ENCODE results near the gene AMN. TPM values are rescaled to one million over a fixed set of nuclear protein-coding genes. Genes with fewer than 3 reads are reported as not detected.

AMN gene
- total and polyA plus RNA-seq, 2 donors (not counting 1 experiment from before 2014, with no cell fraction given), result 11.5 to 15.0 TPM

DNA sequence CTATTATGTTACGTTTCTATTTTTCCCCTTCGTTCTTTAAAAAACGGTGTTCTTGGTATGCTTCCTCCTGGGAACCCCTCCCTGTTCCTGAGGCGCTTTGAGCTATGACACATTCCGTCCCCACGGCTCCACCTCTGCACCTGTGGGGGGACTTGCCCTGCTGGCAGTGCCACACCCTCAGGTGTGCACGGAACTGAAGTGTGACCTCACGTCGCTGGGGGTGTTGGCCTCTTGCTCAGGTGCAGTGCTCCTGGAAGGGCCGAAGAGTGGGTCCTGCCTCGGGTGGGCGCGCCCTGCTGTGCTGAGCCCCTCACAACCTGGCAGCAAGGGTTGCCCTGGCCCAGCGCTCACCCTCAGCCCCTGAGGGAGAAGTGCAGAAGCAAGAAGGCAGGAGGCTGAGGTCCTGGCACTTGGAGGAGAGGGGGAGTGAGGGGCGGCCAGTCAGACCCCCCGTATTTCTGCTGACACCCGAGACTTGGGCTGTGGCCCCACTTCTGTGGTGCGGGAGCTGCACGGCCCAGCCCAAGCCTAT is 4.9 kb downstream of the AMN start:
- POLR2A ChIA-PET, result interaction anchor here (0.6 kb wide), 1 partner anchor 296 kb away, joined by 6 read pairs; no protein-coding TSS in a partner anchor
- Mint-ChIP-seq H3K4me1 (peaks cover 40% of the 10 kb centered on the region), H3K27me3 (peaks cover 14% of the 10 kb centered on the region), H3K9me3 (ENCODE audit: insufficient read depth) (no peaks in the 10 kb centered on the region), H3K4me3 (peak overlapping the region; percentile 87), H3K27ac (peak overlapping the region; percentile 63)
- CTCF ChIA-PET, result interaction anchor here (2.3 kb wide), 1 partner anchor 233 kb away, joined by 12 read pairs; no protein-coding TSS in a partner anchor
- H4K20me1 ChIP-seq (ENCODE audit: control insufficient read depth, insufficient read depth, low read length, poor library complexity, severe bottlenecking), result peaks cover 19% of the 10 kb centered on the region
- DNase-seq, result peak; percentile 38
- H3K4me2 ChIP-seq (replicated peaks; ENCODE audit: low read depth, low read length, poor library complexity, severe bottlenecking), result peak overlapping the region; percentile 100
- no peak overlapping the region for H3K27ac ChIP-seq (ENCODE audit: low read length in 2 of 2)
- no peak for TF ChIP-seq EZH2 (IDR thresholded peaks at IDR 0.05; ENCODE audit: borderline replicate concordance, insufficient read depth, low read depth, low read length, poor library complexity, severe bottlenecking)
- TF ChIP-seq, protein P1, sequence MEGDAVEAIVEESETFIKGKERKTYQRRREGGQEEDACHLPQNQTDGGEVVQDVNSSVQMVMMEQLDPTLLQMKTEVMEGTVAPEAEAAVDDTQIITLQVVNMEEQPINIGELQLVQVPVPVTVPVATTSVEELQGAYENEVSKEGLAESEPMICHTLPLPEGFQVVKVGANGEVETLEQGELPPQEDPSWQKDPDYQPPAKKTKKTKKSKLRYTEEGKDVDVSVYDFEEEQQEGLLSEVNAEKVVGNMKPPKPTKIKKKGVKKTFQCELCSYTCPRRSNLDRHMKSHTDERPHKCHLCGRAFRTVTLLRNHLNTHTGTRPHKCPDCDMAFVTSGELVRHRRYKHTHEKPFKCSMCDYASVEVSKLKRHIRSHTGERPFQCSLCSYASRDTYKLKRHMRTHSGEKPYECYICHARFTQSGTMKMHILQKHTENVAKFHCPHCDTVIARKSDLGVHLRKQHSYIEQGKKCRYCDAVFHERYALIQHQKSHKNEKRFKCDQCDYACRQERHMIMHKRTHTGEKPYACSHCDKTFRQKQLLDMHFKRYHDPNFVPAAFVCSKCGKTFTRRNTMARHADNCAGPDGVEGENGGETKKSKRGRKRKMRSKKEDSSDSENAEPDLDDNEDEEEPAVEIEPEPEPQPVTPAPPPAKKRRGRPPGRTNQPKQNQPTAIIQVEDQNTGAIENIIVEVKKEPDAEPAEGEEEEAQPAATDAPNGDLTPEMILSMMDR (IDR thresholded peaks at IDR 0.05), result no peak
- H2AFZ ChIP-seq (ENCODE audit: insufficient read depth, low read depth, low read length, poor library complexity, severe bottlenecking), result peak overlapping the region; percentile 88
- H3K79me2 ChIP-seq (ENCODE audit: control insufficient read depth, insufficient read depth, low read length), result no peaks in the 10 kb centered on the region
- peaks cover 0 to 60% (median 17%) of the 10 kb centered on the region in 4 experiments for H3K27me3 ChIP-seq (replicated peaks in 1 of 4; ENCODE audit: control extremely low read depth in 1 of 4, control insufficient read depth in 3 of 4, insufficient read depth in 4 of 4, low read length in 3 of 4)
- peak overlapping the region; percentile 83 for H3K9ac ChIP-seq (ENCODE audit: low read length)
- 40% methylated on average over 19 of the region's 19 CpGs for WGBS (ENCODE audit: insufficient coverage)
- peaks cover 52 to 56% of the 10 kb centered on the region in 2 donors for H3K4me1 ChIP-seq (ENCODE audit: control insufficient read depth in 2 of 2, insufficient read depth in 2 of 2, low read length in 2 of 2)
- no peak for ATAC-seq (ENCODE audit: low read depth)
- peaks cover 0 to 24% (median 0%) of the 10 kb centered on the region in 3 donors for H3K9me3 ChIP-seq (ENCODE audit: control extremely low read depth in 1 of 3, control insufficient read depth in 2 of 3, insufficient read depth in 1 of 3, low read length in 2 of 3)
- H3K36me3 ChIP-seq (replicated peaks in 1 of 2; ENCODE audit: control extremely low read depth in 1 of 2, control insufficient read depth in 1 of 2, extremely low read depth in 1 of 2, insufficient read depth in 2 of 2, low read length in 1 of 2), result no peaks in the 10 kb centered on the region
- H3K4me3 ChIP-seq (ENCODE audit: control extremely low read depth in 1 of 5, extremely low read depth in 1 of 5, insufficient read depth in 1 of 5, low read depth in 2 of 5, low read length in 4 of 5), result peak overlapping the region in 2 of 5 experiments; percentile 58 to 77
- intact Hi-C loops (cut with micrococcal nuclease), result loop anchor here (10.0 kb wide), 1 partner anchor 127 kb away; the partner anchor contains the start of gene CDC42BPB

DNA sequence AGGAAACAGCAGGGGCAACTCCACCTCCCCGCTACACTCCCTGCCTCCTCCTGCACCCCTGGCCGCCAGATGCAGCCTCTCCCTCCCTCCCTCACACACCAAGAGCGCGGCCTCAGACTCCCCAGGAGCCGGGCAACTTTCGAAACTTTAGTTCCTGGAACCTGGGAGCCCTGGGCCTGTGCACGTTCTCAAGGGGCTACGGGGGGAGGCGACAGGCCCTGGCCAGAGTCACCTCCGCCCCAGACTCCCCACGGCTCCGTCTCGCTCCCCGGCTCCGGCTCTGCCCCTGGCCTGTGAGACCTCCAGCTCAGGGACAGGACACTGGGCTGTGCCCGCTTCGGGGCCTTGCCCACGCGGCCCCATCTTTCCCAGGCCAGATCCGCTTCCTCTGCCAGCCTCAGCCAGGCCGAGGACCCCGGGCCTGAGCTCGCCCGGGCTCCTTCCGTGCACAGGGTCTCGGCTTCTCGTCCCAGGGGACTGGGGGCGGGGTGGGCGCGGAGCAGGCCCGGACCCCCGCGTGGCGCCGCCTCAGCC is 5.5 kb downstream of the AMN start:
- Histone ChIP-seq H3K79me2 (ENCODE audit: control insufficient read depth, insufficient read depth, low read length) (no peaks in the 10 kb centered on the region), H3K9me3 (ENCODE audit: control extremely low read depth in 1 of 3, control insufficient read depth in 2 of 3, insufficient read depth in 1 of 3, low read length in 2 of 3) (peaks cover 0 to 24% (median 0%) of the 10 kb centered on the region in 3 donors), H3K36me3 (replicated peaks in 1 of 2; ENCODE audit: control extremely low read depth in 1 of 2, control insufficient read depth in 1 of 2, extremely low read depth in 1 of 2, insufficient read depth in 2 of 2, low read length in 1 of 2) (no peaks in the 10 kb centered on the region), H3K27me3 (replicated peaks in 1 of 4; ENCODE audit: control extremely low read depth in 1 of 4, control insufficient read depth in 3 of 4, insufficient read depth in 4 of 4, low read length in 3 of 4) (peaks cover 0 to 55% (median 15%) of the 10 kb centered on the region in 4 experiments), H3K4me1 (ENCODE audit: control insufficient read depth in 2 of 2, insufficient read depth in 2 of 2, low read length in 2 of 2) (peaks cover 46 to 51% of the 10 kb centered on the region in 2 donors), H3K4me2 (replicated peaks; ENCODE audit: low read depth, low read length, poor library complexity, severe bottlenecking) (peak overlapping the region; percentile 100), H2AFZ (ENCODE audit: insufficient read depth, low read depth, low read length, poor library complexity, severe bottlenecking) (peak overlapping the region; percentile 88), H3K9ac (ENCODE audit: low read length) (peak overlapping the region; percentile 83), H4K20me1 (ENCODE audit: control insufficient read depth, insufficient read depth, low read length, poor library complexity, severe bottlenecking) (peaks cover 19% of the 10 kb centered on the region), H3K4me3 (ENCODE audit: control extremely low read depth in 1 of 5, extremely low read depth in 1 of 5, insufficient read depth in 1 of 5, low read depth in 2 of 5, low read length in 4 of 5) (peak overlapping the region in 4 of 5 experiments; percentile 48 to 77 (median 60)), H3K27ac (ENCODE audit: low read length in 2 of 2) (no peak overlapping the region)
- Mint-ChIP-seq H3K27me3 (peaks cover 14% of the 10 kb centered on the region), H3K9me3 (ENCODE audit: insufficient read depth) (no peaks in the 10 kb centered on the region), H3K4me1 (peaks cover 39% of the 10 kb centered on the region), H3K4me3 (peak overlapping the region; percentile 87), H3K27ac (peak overlapping the region; percentile 63)
- intact Hi-C loops (cut with micrococcal nuclease), result loop anchor here (1.0 to 10.0 kb wide), 2 partner anchors 21 to 127 kb away; partner anchors contain the start of gene CDC42BPB
- WGBS (ENCODE audit: insufficient coverage), result 3% methylated on average over 35 of the region's 35 CpGs
- ATAC-seq (ENCODE audit: low read depth), result peak; percentile 12
- DNase-seq, result no peak
- TF ChIP-seq EZH2 (IDR thresholded peaks at IDR 0.05; ENCODE audit: borderline replicate concordance, insufficient read depth, low read depth, low read length, poor library complexity, severe bottlenecking), result no peak
- TF ChIP-seq, protein P1 (IDR thresholded peaks at IDR 0.05), result no peak
- CTCF ChIA-PET, result interaction anchor here (2.3 kb wide), 1 partner anchor 233 kb away, joined by 12 read pairs; no protein-coding TSS in a partner anchor
- POLR2A ChIA-PET, result interaction anchor here (0.6 to 1.0 kb wide), 2 partner anchors 22 to 297 kb away, joined by 3 to 6 read pairs; no protein-coding TSS in a partner anchor
